GM18870 (cell line): Measurements from ENCODE around the gene TRPM7.
"Not testable (repeated sequence)": the region's sequence is repeated elsewhere in the genome, so short reads cannot be mapped to it uniquely, and the experiment has no call there.

Source experiments
- ATAC-seq: cut with Tn5 transposase; IDR thresholded peaks from one replicate; pipeline ENCODE4 v1.9.1; 2021; ENCODE audit warnings: moderate library complexity; ENCODE audit not compliant: unreplicated experiment

TRPM7 gene, protein sequence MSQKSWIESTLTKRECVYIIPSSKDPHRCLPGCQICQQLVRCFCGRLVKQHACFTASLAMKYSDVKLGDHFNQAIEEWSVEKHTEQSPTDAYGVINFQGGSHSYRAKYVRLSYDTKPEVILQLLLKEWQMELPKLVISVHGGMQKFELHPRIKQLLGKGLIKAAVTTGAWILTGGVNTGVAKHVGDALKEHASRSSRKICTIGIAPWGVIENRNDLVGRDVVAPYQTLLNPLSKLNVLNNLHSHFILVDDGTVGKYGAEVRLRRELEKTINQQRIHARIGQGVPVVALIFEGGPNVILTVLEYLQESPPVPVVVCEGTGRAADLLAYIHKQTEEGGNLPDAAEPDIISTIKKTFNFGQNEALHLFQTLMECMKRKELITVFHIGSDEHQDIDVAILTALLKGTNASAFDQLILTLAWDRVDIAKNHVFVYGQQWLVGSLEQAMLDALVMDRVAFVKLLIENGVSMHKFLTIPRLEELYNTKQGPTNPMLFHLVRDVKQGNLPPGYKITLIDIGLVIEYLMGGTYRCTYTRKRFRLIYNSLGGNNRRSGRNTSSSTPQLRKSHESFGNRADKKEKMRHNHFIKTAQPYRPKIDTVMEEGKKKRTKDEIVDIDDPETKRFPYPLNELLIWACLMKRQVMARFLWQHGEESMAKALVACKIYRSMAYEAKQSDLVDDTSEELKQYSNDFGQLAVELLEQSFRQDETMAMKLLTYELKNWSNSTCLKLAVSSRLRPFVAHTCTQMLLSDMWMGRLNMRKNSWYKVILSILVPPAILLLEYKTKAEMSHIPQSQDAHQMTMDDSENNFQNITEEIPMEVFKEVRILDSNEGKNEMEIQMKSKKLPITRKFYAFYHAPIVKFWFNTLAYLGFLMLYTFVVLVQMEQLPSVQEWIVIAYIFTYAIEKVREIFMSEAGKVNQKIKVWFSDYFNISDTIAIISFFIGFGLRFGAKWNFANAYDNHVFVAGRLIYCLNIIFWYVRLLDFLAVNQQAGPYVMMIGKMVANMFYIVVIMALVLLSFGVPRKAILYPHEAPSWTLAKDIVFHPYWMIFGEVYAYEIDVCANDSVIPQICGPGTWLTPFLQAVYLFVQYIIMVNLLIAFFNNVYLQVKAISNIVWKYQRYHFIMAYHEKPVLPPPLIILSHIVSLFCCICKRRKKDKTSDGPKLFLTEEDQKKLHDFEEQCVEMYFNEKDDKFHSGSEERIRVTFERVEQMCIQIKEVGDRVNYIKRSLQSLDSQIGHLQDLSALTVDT (N-terminal part only)

DNA sequence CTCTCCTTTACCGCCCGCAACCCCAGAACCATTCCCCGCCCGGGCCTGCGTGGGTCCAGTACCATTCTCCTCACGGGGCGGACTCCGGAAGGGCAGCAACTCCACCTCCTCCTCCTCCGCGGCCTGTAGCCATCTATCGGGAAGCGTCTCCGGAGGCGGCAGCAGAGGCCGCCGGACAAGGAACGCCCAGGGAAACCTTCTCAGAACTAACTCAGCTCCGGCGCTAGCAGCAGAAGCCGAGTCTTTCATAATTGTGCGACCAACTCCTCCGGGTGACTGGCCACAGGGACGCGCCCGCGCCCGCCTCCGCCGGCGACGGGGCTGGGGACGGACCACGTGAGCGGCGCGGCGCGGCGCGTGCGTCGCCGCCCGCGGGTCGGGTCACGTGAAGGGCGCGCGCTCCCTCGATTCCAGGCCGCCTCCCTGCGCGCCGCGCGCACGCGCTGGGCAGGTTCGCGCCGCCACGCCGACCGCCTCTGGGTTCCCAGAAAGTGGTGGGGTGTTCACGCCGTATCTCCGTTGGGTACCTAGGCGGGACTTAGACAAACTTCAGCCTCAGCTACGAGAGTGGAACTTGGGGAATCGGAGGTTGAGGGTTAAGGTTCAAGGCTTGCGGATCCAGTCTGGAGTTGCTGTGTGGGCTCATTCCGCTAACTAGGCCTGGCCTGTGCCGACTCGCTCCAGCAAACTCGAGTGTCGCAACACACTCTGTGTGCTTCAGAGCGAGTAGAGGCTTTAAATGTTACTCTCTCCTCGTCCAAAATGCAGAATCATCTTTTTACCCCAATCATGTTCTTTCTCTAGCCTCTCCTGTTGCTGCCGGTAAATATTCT, at the start of gene TRPM7:
TRPM7 (minus strand) TSS at position 329 of the 833 bp plus-strand sequence; CDS start at position 65, 264 bp downstream.
- ATAC-seq: no peak

DNA sequence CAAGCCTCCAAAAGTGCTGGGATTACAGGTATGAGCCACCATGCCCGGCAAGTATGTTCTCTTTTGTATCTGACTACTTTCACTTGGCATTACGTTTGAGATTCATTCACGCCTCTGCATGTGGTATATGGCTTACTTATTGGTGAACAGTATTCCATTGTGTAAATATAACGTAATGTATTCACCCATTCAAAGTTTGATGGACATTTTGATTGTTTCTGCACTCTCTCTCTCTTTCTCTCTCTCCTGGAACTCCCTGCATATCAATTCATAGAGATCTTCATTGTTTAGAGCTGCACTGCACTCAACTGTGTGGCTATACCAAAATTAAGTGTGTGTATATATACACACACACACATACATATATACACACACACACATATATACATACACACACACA, 48.6 kb upstream of the TRPM7 start:
- ATAC-seq: no peak

DNA sequence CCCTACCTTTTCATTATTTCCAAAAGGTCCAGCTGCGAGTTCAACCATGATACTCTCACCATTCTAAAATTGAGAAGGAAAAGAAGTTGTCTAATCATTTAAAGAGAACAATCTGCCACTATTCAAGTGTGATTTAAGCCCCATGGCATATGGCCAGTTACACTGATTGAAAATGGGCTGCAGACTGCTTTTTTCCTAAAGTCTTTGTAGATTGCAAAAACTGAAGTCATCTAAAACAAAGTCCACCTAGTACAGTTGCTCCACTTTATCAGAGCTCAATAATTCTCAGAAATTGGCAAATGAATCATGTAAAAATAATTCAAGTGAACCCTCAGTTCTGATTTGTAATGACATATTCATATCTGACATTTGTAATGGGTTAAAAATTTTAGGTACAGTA, 39.7 kb upstream of the TRPM7 start:
- ATAC-seq: no peak

DNA sequence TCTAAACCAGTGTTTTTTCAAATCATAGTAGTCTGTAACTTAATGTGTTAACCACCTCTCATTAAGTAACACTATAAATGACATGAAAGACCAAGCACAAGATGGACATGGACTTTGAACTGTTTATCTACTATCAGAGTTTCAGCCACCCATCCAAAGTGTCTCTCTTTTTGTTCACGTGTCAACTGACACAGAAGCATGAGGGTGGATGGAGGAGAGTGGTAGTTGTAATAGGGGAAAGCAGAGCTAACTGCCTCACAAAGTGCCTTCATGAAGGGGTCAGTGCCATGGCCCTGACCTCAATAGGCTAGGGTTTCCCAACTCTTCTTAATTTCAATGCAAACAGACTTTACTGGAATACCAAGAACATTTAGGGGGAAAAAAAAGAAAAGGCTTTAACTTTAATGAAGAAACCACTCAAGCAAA, 32.1 kb upstream of the TRPM7 start:
- no peak for ATAC-seq

DNA sequence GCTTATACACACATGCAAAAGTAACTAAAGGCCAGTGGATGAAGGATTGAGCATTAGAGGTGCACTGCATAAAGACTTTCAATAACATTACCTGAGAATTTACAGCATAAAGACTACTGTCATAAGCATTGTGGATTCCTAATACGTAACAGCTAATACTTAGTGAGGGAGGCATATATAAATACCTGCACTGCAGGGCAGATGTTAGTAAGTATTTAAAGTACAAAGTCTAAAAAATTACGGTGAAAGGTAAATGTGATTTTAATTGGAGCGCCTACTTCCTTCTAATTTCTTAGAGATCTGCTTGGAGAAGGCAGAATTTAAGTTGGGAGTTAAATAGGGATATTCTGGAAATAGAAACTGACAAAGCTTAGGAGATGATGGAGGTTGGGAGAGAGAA, 25.4 kb upstream of the TRPM7 start:
- ATAC-seq: no peak

DNA sequence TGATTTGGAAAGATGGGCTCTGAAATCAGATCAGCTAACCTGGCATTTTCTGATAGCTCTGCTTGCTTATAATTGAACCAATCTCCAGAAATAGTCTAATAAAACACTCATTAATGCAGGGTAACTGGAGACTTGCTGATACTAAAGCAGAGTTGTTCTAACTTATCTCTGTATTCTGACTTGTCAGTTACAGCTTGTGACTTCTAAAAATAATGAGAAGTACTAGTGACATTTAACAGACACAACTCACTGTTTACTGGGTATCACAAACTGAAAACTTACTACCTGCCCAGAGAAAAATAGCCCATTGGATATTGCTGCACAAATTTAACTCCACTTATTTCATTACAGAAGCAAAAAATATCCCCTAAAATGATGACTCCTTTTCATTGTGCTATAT, 24.0 kb upstream of the TRPM7 start:
- ATAC-seq: no peak

DNA sequence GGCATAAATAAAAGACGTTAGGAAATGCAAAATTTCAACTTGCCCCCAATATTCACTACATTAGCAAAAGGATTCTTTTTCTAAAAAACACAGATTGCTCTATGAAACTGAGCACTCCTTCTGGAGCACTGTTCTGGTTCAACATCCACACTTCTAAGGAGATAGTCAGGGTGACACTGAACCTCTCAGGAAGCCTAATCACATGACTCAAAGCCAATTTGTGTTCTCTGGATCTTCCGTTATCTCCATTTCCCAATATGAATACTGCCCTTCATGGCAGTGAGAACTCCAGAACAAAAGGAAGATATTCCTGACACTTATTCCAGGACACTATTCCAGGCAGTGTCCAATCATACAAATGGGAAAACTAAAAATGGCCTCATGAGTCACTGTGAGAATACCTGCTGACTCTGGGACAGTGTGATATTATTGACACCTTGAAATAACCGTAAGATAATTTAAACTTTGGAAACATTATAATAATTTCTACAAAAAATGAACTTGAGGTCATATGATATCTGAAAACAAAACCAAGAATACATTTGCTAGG, 21.4 kb upstream of the TRPM7 start:
- no peak for ATAC-seq

DNA sequence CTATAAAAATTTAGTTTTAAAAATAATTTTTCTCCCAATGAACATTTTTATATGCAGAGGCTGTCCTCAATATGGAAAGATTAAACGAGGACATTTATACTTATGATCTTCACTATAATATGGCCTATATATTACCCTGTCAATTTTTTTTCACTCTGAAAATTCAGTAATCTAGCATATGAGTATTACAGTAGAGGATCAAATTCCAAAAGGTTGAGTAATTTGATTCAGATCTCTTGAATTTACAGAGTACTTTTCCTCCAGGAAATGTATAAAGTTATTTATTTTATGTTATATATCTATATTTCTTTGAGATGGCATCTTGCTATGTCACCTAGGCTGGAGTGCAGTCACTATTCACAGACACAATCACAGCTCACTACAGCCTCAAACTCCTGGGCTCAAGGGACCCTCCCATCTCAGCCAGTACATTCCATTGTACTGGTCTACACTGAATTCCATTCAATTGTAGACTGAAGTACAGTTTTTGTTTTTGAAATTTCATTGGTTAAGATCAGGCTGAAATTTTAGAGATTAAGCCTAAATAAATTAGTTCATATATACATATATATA, 16.3 kb upstream of the TRPM7 start:
- no peak for ATAC-seq

DNA sequence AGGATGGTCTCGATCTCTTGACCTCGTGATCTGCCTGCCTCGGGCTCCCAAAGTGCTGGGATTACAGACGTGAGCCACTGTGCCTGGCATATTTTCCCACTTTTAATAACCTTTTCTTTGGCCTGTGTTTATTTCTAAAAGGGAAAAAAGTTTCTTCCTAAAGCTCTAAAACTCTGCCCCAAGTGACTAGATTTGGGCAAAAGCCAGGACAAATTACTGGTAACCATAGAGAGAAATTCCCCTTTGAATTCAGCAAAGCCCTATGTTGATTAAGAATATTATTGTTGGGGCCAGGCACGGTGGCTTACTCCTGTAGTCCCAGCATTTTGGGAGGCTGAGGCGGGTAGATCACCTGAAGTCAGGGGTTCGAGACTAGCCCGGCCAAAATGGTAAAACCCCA, 11.5 kb upstream of the TRPM7 start:
- no peak for ATAC-seq

DNA sequence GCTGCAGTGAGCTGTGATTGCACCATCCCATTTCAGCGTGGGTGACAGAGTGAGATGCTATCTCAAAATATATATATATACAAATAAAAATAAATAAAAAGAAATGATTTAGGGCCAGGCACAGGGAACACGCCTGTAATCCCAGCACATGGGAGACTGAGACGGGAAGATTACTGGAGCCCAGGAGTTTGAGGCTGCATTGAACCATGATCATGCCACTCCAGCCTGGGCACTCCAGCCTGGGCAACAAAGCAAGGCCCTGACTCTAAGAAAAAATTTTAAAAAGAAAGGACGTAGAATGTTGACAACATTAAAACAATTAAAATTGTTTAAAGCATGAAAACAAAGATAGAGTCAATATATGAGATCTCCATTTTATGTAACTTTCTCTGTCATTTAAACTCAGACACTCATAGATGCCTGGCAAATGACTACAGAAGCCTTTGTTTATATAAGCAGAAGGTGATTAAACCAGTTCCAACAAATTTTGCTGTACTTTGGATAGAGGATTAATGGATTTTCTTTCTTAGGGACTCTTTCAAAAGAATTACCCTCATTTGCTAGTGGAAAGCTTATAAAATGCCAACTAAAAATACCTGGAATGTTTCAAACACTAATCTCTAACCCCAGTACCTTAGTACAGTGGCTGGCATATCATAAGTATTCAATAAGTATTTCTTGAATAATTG, 10.7 kb upstream of the TRPM7 start:
- no peak for ATAC-seq

DNA sequence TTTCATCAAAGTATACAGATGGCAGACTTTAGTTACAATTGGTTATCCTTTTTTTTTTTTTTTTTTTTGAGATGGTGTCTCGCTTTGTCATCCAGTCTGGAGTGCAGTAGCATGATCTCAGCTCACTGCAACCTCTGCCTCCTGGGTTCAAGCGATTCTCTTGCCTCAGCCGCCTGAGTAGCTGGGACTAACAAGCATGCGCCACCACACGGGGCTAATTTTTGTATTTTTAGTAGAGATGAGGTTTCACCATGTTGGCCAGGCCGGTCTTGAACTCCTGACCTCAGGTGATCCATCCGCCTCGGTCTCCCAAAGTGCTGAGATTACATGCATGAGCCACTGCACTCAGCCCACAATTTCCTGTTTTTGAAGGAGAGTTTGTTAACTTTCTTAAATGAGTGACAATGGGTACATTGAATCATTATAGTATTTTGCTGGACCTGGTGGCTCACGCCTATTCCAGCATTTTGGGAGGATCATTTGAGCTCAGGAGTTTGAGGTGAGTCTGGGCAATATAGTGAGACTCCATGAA, 8.1 kb upstream of the TRPM7 start:
- ATAC-seq: not testable (repeated sequence)

DNA sequence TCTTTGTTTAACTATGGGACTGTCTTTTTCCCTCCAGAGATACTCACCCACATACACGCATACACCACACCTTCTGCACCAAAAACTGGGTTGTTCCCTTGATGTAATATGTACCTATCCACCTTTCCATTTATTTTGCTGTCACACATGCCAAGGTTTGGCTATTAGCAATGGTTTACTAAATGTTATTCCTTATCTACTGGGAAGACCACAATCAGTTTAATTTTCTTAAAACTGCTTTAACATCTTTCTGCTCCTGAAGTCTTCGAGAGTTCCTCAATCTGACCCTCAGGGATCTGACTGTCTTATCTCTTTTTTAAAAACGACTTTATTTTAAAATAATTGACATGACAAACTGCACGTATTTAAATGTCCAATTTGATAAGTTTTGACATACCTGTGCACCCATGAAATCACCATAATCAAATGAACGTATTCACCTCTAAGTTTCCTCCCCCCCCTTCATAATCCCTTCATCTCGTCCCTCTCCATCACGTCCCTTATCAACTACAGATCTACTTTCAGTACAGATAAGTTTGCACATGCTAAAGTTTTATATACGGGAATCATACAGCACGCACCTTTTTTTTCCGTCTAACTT, 805 bp upstream of the TRPM7 start:
- no peak for ATAC-seq

DNA sequence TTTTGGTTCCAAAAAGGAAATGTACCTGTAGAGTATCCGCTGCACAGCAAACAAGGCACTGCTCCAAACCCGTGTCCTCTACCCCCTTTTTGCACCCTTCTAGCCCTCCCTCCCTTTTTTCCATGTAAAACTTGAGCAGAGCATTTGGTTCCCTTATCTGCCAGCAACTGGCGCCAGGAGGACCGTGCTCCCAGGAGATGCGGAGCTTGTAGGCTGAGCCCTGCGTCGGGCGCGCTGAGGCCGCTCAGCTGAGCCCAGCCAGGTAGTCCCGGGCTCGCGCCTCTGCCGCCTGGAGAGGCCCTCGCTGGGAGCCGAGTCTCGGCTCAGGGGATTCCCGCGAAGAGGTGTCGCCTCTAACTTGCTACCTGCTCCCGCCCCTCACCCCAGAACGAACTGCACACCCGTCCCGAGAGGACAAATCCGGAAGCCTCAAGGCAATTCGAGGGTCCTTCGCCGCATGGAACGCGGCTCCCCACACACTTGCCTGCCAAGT, 575 bp downstream of the TRPM7 start:
- ATAC-seq: no peak

DNA sequence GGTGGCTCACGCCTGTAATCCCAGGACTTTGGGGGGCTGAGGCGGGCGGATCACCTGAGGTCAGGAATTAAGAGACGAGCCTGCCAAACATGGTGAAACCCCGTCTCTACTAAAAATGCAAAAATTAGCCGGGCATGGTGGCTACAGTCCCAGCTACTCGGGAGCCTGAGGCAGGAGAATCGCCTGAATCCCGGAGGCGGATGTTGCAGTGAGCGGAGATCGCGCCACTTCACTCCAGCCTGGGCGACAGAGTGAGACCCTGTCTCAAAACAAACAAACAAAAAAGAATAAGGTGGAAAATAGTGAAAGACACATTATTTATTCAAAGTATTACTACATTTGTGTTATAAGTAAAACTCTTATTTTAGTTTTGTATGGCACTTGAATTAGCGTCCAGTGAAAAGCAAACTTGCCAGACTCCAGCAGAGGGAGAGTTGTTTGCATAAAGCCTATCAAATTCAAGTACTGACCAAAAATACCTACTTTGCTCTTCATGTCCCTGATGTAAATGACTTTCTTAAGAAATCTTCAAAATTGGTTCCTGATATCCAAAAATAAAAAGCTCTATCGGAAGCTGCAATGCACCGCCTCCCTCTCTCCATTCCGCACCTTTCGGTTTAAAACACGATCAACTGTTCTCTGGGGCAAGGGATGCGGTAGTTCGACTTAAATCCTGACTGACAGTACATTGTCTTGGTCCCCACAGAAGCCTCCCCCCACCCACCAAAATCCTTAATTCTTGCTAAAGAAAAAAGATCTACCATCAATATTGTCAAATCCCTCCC, 1.2 kb downstream of the TRPM7 start:
- no peak for ATAC-seq

DNA sequence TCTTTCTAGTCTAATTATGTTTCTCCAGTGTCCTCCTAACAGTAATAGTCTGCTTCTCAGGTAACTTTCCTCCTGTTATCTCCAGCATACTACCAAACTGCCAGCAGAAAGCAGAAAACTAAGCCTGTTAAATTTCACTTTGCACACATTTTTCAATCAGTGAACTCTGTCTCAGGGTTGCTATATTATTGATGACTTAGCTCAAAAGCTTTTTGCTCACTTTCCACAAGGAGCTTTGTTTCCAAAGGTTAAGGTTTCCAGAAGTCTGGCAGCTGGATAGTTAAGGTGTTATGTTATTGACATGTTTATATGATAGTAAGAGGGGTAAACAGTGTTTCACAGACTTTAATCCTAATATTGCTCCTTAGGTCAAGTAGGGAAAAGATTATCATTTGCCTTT, 5.1 kb downstream of the TRPM7 start:
- ATAC-seq: no peak

DNA sequence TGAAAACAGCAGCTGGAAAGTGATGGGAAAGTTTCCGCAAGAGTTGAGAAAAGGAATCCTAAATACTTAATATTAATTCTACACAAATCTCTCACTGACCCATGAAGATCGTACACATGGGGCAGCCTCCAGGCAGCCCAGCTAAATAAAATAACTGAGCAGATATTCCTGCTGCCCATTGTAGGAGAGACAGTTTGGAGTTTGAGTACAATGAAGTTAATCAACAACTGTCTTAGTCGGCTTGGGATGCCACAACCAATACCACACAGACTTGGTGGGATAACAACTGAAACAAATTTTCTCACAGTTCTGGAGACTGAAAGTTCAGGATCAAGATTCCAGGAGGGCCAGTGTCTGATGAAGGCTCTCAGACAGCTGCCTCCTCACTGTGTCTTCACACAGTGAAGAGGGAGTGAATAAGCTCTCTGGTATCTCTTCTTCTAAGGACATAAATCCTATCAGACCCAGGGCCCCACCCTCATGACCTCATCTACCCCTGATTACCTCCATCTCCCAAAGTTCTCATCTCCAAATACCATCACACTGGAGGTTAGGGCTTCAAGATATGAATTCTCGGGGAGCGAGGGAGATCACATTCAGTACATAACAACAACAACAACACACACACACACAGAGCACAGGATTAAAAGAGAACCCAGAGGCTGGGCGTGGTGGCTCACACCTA, 9.7 kb downstream of the TRPM7 start:
- no peak for ATAC-seq

DNA sequence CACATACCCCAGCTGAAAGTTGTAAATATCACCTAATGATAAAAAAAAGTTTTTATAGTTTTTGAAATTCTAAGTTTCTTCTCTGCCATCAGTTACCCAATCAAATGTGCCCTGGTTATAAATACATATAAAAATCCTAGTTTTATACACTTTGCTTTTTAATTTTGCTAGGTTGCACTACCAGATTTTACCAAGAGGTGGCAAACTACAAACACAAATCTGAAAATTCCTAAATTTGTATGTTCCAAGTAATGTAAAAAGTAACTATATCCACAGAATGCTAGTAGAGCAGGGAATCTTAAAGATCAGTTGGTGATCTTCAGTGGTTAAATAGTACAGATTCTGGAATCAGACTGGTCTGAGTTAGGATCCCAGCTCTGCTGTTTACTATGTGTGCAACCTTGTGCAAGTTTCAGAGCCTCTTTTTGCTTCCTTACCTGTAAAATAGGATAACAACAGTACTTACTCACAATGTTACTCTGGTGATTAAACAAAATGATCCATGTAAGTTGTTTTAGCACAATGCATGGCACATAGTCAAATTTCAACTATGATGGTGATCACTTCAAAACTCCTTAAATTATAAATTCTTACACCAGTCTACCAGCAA, 11.0 kb downstream of the TRPM7 start:
- no peak for ATAC-seq
